ENCODE data around the gene TCF4.

TCF4 gene

DNA sequence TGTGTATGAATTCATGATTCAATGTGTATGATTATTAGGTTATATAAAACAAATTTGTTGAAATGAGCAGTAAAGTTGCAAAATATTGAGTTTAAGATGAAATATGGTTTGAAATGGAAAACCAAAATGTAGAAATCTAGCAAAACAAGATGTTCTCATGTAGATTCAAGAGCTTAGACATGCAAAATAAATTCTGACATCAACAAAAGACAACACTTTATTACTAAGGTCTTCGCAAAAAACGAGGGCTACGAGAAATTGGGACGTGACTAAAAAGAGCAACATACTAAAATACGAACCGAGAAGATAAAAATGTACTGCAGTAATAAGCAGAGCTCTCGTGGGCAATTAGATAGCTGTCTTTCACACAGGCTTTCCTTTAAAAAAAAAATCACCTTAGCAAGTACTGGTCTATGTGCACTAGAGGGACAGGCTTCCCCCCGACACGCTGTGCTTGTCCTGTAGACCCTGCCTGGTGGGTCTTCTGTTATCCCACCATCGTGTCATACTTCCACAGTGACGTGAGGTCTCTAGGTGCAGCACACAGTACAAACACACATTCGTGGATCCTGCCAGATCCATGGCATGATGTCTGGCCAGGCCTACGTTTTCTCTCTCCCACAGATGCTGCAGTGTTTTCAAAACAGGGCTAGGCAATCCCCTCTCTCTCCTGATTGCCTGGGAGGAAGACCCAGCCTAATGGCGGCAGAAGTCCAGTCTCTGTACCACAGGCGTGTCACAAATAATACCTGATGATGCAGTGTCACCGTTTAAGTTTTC lies 240.8 kb downstream of the TCF4 start:
- Histone ChIP-seq H3K4me3 (ENCODE audit: low read depth, low read length) (no peak overlapping the region), H3K27ac (ENCODE audit: extremely low read depth, low read depth, low read length) (no peak overlapping the region), H3K4me1 (ENCODE audit: control insufficient read depth, insufficient read depth, low read length) (peaks cover 20% of the 10 kb centered on the region), H3K36me3 (ENCODE audit: control insufficient read depth in 2 of 2, insufficient read depth in 1 of 2, low read length in 2 of 2) (no peaks in the 10 kb centered on the region), H3K9me3 (ENCODE audit: control insufficient read depth, insufficient read depth, low read depth, low read length) (no peaks in the 10 kb centered on the region)
- TF ChIP-seq, protein P1, sequence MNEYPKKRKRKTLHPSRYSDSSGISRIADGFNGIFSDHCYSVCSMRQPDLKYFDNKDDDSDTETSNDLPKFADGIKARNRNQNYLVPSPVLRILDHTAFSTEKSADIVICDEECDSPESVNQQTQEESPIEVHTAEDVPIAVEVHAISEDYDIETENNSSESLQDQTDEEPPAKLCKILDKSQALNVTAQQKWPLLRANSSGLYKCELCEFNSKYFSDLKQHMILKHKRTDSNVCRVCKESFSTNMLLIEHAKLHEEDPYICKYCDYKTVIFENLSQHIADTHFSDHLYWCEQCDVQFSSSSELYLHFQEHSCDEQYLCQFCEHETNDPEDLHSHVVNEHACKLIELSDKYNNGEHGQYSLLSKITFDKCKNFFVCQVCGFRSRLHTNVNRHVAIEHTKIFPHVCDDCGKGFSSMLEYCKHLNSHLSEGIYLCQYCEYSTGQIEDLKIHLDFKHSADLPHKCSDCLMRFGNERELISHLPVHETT (tag by site-specific recombination; IDR thresholded peaks at IDR 0.05), result no peak
- TF ChIP-seq, protein P2, sequence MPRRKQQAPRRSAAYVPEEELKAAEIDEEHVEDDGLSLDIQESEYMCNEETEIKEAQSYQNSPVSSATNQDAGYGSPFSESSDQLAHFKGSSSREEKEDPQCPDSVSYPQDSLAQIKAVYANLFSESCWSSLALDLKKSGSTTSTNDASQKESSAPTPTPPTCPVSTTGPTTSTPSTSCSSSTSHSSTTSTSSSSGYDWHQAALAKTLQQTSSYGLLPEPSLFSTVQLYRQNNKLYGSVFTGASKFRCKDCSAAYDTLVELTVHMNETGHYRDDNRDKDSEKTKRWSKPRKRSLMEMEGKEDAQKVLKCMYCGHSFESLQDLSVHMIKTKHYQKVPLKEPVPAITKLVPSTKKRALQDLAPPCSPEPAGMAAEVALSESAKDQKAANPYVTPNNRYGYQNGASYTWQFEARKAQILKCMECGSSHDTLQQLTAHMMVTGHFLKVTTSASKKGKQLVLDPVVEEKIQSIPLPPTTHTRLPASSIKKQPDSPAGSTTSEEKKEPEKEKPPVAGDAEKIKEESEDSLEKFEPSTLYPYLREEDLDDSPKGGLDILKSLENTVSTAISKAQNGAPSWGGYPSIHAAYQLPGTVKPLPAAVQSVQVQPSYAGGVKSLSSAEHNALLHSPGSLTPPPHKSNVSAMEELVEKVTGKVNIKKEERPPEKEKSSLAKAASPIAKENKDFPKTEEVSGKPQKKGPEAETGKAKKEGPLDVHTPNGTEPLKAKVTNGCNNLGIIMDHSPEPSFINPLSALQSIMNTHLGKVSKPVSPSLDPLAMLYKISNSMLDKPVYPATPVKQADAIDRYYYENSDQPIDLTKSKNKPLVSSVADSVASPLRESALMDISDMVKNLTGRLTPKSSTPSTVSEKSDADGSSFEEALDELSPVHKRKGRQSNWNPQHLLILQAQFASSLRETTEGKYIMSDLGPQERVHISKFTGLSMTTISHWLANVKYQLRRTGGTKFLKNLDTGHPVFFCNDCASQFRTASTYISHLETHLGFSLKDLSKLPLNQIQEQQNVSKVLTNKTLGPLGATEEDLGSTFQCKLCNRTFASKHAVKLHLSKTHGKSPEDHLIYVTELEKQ (tag by site-specific recombination; IDR thresholded peaks at IDR 0.05; ENCODE audit: borderline replicate concordance), result no peak
- TF ChIP-seq ZFP3 (tag by site-specific recombination; IDR thresholded peaks at IDR 0.05; ENCODE audit: low read depth), result no peak
- no peak for TF ChIP-seq SP7 (tag by site-specific recombination; IDR thresholded peaks at IDR 0.05)
- no peak for TF ChIP-seq ZNF350 (tag by site-specific recombination; IDR thresholded peaks at IDR 0.05)
- no peak for TF ChIP-seq ZNF701 (tag by site-specific recombination; IDR thresholded peaks at IDR 0.05)
- TF ChIP-seq ZBTB17 (tag by site-specific recombination; IDR thresholded peaks at IDR 0.05), result no peak
- no peak for TF ChIP-seq ZNF157 (tag by site-specific recombination; IDR thresholded peaks at IDR 0.05)
- TF ChIP-seq ZNF394 (tag by site-specific recombination; IDR thresholded peaks at IDR 0.05; ENCODE audit: borderline replicate concordance), result no peak
- no peak for TF ChIP-seq ZNF544 (tag by site-specific recombination; IDR thresholded peaks at IDR 0.05)
- TF ChIP-seq ZNF624 (tag by site-specific recombination; IDR thresholded peaks at IDR 0.05), result no peak
- TF ChIP-seq ZNF292 (tag by site-specific recombination; IDR thresholded peaks at IDR 0.05; ENCODE audit: borderline replicate concordance, low read depth), result no peak
- no peak for TF ChIP-seq ZNF558 (tag by site-specific recombination; IDR thresholded peaks at IDR 0.05)
- no peak for TF ChIP-seq ZNF776 (tag by site-specific recombination; IDR thresholded peaks at IDR 0.05; ENCODE audit: borderline replicate concordance)
- TF ChIP-seq ZNF223 (tag by site-specific recombination; IDR thresholded peaks at IDR 0.05), result no peak
- TF ChIP-seq, protein P3, sequence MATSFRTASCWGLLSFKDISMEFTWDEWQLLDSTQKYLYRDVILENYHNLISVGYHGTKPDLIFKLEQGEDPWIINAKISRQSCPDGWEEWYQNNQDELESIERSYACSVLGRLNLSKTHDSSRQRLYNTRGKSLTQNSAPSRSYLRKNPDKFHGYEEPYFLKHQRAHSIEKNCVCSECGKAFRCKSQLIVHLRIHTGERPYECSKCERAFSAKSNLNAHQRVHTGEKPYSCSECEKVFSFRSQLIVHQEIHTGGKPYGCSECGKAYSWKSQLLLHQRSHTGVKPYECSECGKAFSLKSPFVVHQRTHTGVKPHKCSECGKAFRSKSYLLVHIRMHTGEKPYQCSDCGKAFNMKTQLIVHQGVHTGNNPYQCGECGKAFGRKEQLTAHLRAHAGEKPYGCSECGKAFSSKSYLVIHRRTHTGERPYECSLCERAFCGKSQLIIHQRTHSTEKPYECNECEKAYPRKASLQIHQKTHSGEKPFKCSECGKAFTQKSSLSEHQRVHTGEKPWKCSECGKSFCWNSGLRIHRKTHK (tag by site-specific recombination; IDR thresholded peaks at IDR 0.05), result no peak
- TF ChIP-seq SCRT2 (tag by site-specific recombination; IDR thresholded peaks at IDR 0.05), result no peak
- ChIA-PET POLR2A (no interaction called here), CTCF (interaction anchor here (1.0 to 2.1 kb wide), 4 partner anchors 11 to 1229 kb away, joined by 3 to 10 read pairs (median 4); no protein-coding TSS in a partner anchor)

DNA sequence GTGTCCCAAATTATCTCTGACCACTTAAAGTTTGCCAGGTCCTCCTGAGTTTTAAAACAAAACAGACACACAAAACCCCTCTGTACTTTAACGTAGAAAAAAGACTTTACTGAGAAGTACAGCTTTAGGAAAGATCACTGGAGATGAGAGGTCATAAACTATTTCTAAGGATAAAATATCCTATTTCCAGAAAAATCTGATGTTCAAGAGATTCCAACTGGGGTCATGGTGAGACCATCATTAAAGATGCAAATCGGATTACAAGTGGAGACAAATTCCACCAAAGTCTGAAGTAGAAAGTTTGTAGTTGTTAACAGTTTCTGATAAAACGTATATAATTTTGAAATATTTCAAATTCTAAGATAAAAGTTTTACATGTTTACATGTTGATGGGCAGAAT lies 241.6 kb downstream of the TCF4 start:
- Histone ChIP-seq H3K36me3 (ENCODE audit: control insufficient read depth in 2 of 2, insufficient read depth in 1 of 2, low read length in 2 of 2) (no peaks in the 10 kb centered on the region), H3K4me3 (ENCODE audit: low read depth, low read length) (no peak overlapping the region), H3K27ac (ENCODE audit: extremely low read depth, low read depth, low read length) (no peak overlapping the region), H3K9me3 (ENCODE audit: control insufficient read depth, insufficient read depth, low read depth, low read length) (no peaks in the 10 kb centered on the region), H3K4me1 (ENCODE audit: control insufficient read depth, insufficient read depth, low read length) (peaks cover 16% of the 10 kb centered on the region)
- POLR2A ChIA-PET, result no interaction called here
- CTCF ChIA-PET, result interaction anchor here (1.0 to 1.6 kb wide), 2 partner anchors 42 to 112 kb away, joined by 4 read pairs; no protein-coding TSS in a partner anchor
- TF ChIP-seq, protein P4, sequence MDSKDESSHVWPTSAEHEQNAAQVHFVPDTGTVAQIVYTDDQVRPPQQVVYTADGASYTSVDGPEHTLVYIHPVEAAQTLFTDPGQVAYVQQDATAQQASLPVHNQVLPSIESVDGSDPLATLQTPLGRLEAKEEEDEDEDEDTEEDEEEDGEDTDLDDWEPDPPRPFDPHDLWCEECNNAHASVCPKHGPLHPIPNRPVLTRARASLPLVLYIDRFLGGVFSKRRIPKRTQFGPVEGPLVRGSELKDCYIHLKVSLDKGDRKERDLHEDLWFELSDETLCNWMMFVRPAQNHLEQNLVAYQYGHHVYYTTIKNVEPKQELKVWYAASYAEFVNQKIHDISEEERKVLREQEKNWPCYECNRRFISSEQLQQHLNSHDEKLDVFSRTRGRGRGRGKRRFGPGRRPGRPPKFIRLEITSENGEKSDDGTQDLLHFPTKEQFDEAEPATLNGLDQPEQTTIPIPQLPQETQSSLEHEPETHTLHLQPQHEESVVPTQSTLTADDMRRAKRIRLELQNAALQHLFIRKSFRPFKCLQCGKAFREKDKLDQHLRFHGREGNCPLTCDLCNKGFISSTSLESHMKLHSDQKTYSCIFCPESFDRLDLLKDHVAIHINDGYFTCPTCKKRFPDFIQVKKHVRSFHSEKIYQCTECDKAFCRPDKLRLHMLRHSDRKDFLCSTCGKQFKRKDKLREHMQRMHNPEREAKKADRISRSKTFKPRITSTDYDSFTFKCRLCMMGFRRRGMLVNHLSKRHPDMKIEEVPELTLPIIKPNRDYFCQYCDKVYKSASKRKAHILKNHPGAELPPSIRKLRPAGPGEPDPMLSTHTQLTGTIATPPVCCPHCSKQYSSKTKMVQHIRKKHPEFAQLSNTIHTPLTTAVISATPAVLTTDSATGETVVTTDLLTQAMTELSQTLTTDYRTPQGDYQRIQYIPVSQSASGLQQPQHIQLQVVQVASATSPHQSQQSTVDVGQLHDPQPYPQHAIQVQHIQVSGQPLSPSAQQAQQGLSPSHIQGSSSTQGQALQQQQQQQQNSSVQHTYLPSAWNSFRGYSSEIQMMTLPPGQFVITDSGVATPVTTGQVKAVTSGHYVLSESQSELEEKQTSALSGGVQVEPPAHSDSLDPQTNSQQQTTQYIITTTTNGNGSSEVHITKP (tag by site-specific recombination; IDR thresholded peaks at IDR 0.05), result no peak
- TF ChIP-seq MZF1 (tag by site-specific recombination; IDR thresholded peaks at IDR 0.05; ENCODE audit: borderline replicate concordance), result no peak
- no peak for TF ChIP-seq ZNF394 (tag by site-specific recombination; IDR thresholded peaks at IDR 0.05; ENCODE audit: borderline replicate concordance)
- no peak for TF ChIP-seq ZIC2 (tag by site-specific recombination; IDR thresholded peaks at IDR 0.05)
- TF ChIP-seq, protein P5, sequence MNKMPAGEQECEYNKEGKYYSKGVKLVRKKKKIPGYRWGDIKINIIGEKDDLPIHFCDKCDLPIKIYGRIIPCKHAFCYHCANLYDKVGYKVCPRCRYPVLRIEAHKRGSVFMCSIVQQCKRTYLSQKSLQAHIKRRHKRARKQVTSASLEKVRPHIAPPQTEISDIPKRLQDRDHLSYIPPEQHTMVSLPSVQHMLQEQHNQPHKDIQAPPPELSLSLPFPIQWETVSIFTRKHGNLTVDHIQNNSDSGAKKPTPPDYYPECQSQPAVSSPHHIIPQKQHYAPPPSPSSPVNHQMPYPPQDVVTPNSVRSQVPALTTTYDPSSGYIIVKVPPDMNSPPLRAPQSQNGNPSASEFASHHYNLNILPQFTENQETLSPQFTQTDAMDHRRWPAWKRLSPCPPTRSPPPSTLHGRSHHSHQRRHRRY (tag by site-specific recombination; IDR thresholded peaks at IDR 0.05), result no peak
